ENCODE results near the gene CYP4F22.

CYP4F22 gene

GRCh38 chr19:15557223-15557622 is 48.9 kb downstream of the CYP4F22 start:
- Mint-ChIP-seq H3K27ac (no peak overlapping the region), H3K4me1 (ENCODE audit: low read depth) (peaks cover 15% of the 10 kb centered on the region), H3K9me3 (no peaks in the 10 kb centered on the region), H3K27me3 (peaks cover 42% of the 10 kb centered on the region), H3K4me3 (no peak overlapping the region), H3K36me3 (ENCODE audit: low read depth) (no peaks in the 10 kb centered on the region)
- intact Hi-C loops (cut with micrococcal nuclease), result loop anchor here (2.0 kb wide), 1 partner anchor 464 kb away; no protein-coding TSS in a partner anchor

- Mint-ChIP-seq H3K4me3 (no peak overlapping the region), H3K9me3 (no peaks in the 10 kb centered on the region), H3K36me3 (ENCODE audit: low read depth) (no peaks in the 10 kb centered on the region), H3K27ac (no peak overlapping the region), H3K4me1 (ENCODE audit: low read depth) (peaks cover 9% of the 10 kb centered on the region), H3K27me3 (peaks cover 33% of the 10 kb centered on the region)
- intact Hi-C loops (cut with micrococcal nuclease), result no loop called here
Measured at GRCh38 chr19:15562145-15562544, 53.8 kb downstream of the CYP4F22 start.

- peaks cover 31% of the 10 kb centered on the region for H3K27me3 Mint-ChIP-seq
- no peaks in the 10 kb centered on the region for H3K9me3 Mint-ChIP-seq
Measured at GRCh38 chr19:15562861-15563260, 54.5 kb downstream of the CYP4F22 start.

GRCh38 chr19:15563325-15563794 is 55.0 kb downstream of the CYP4F22 start:
- H3K27me3 Mint-ChIP-seq, result peaks cover 30% of the 10 kb centered on the region
- intact Hi-C loops (cut with micrococcal nuclease), result no loop called here
- H3K4me1 Mint-ChIP-seq (ENCODE audit: low read depth), result peaks cover 9% of the 10 kb centered on the region
- no peaks in the 10 kb centered on the region for H3K36me3 Mint-ChIP-seq (ENCODE audit: low read depth)
- no peak overlapping the region for H3K27ac Mint-ChIP-seq
- no peak overlapping the region for H3K4me3 Mint-ChIP-seq
- no peaks in the 10 kb centered on the region for H3K9me3 Mint-ChIP-seq

More at GRCh38 chr19:15562861-15563260, 54.5 kb downstream of the CYP4F22 start:
- no peaks in the 10 kb centered on the region for H3K36me3 Mint-ChIP-seq (ENCODE audit: low read depth)
- no peak overlapping the region for H3K4me3 Mint-ChIP-seq
- peaks cover 9% of the 10 kb centered on the region for H3K4me1 Mint-ChIP-seq (ENCODE audit: low read depth)
- intact Hi-C loops (cut with micrococcal nuclease), result no loop called here
- no peak overlapping the region for H3K27ac Mint-ChIP-seq

GRCh38 chr19:15563931-15564330 is 55.6 kb downstream of the CYP4F22 start:
- Mint-ChIP-seq H3K36me3 (ENCODE audit: low read depth) (no peaks in the 10 kb centered on the region), H3K27me3 (peaks cover 30% of the 10 kb centered on the region), H3K4me1 (ENCODE audit: low read depth) (peaks cover 9% of the 10 kb centered on the region), H3K27ac (no peak overlapping the region), H3K4me3 (no peak overlapping the region), H3K9me3 (no peaks in the 10 kb centered on the region)
- intact Hi-C loops (cut with micrococcal nuclease), result no loop called here

- Mint-ChIP-seq H3K27ac (no peak overlapping the region), H3K36me3 (ENCODE audit: low read depth) (no peaks in the 10 kb centered on the region), H3K4me3 (no peak overlapping the region), H3K9me3 (no peaks in the 10 kb centered on the region), H3K4me1 (ENCODE audit: low read depth) (peaks cover 9% of the 10 kb centered on the region), H3K27me3 (peaks cover 33% of the 10 kb centered on the region)
- intact Hi-C loops (cut with micrococcal nuclease), result no loop called here
Measured at GRCh38 chr19:15564534-15565168, 56.3 kb downstream of the CYP4F22 start.

GRCh38 chr19:15570420-15570819 is 62.1 kb downstream of the CYP4F22 start:
- Mint-ChIP-seq H3K9me3 (no peaks in the 10 kb centered on the region), H3K27ac (no peak overlapping the region), H3K36me3 (ENCODE audit: low read depth) (no peaks in the 10 kb centered on the region), H3K27me3 (peaks cover 24% of the 10 kb centered on the region), H3K4me1 (ENCODE audit: low read depth) (no peaks in the 10 kb centered on the region), H3K4me3 (no peak overlapping the region)
- intact Hi-C loops (cut with micrococcal nuclease), result no loop called here

GRCh38 chr19:15575406-15575805 is 67.1 kb downstream of the CYP4F22 start:
- Mint-ChIP-seq H3K36me3 (ENCODE audit: low read depth) (no peaks in the 10 kb centered on the region), H3K9me3 (no peaks in the 10 kb centered on the region), H3K27ac (no peak overlapping the region), H3K4me1 (ENCODE audit: low read depth) (no peaks in the 10 kb centered on the region), H3K4me3 (no peak overlapping the region), H3K27me3 (peaks cover 9% of the 10 kb centered on the region)
- intact Hi-C loops (cut with micrococcal nuclease), result no loop called here

GRCh38 chr19:15576526-15577156 is 68.3 kb downstream of the CYP4F22 start:
- H3K4me1 Mint-ChIP-seq (ENCODE audit: low read depth), result no peaks in the 10 kb centered on the region
- no peaks in the 10 kb centered on the region for H3K36me3 Mint-ChIP-seq (ENCODE audit: low read depth)
- H3K27ac Mint-ChIP-seq, result no peak overlapping the region
- no peak overlapping the region for H3K4me3 Mint-ChIP-seq
- peaks cover 18% of the 10 kb centered on the region for H3K27me3 Mint-ChIP-seq
- H3K9me3 Mint-ChIP-seq, result no peaks in the 10 kb centered on the region
- intact Hi-C loops (cut with micrococcal nuclease), result no loop called here

- no peak overlapping the region for H3K27ac Mint-ChIP-seq
- no peaks in the 10 kb centered on the region for H3K36me3 Mint-ChIP-seq (ENCODE audit: low read depth)
- peaks cover 20% of the 10 kb centered on the region for H3K27me3 Mint-ChIP-seq
- no peaks in the 10 kb centered on the region for H3K4me1 Mint-ChIP-seq (ENCODE audit: low read depth)
- H3K4me3 Mint-ChIP-seq, result no peak overlapping the region
- intact Hi-C loops (cut with micrococcal nuclease), result no loop called here
- no peaks in the 10 kb centered on the region for H3K9me3 Mint-ChIP-seq
Measured at GRCh38 chr19:15577184-15577771, 69.0 kb downstream of the CYP4F22 start.

- Mint-ChIP-seq H3K36me3 (ENCODE audit: low read depth) (no peaks in the 10 kb centered on the region), H3K4me3 (no peak overlapping the region), H3K4me1 (ENCODE audit: low read depth) (peaks cover 20% of the 10 kb centered on the region), H3K9me3 (no peaks in the 10 kb centered on the region), H3K27ac (no peak overlapping the region), H3K27me3 (peaks cover 33% of the 10 kb centered on the region)
- intact Hi-C loops (cut with micrococcal nuclease), result no loop called here
Measured at GRCh38 chr19:15583346-15583745, 75.0 kb downstream of the CYP4F22 start.

- Mint-ChIP-seq H3K27ac (no peak overlapping the region), H3K36me3 (ENCODE audit: low read depth) (no peaks in the 10 kb centered on the region)
Measured at GRCh38 chr19:15584095-15584494, 75.8 kb downstream of the CYP4F22 start.

GRCh38 chr19:15584541-15585115 is 76.3 kb downstream of the CYP4F22 start:
- Mint-ChIP-seq H3K27ac (no peak overlapping the region), H3K9me3 (no peaks in the 10 kb centered on the region), H3K36me3 (ENCODE audit: low read depth) (no peaks in the 10 kb centered on the region), H3K27me3 (peaks cover 33% of the 10 kb centered on the region), H3K4me1 (ENCODE audit: low read depth) (peaks cover 32% of the 10 kb centered on the region), H3K4me3 (peak overlapping the region; percentile 20)
- intact Hi-C loops (cut with micrococcal nuclease), result no loop called here

More at GRCh38 chr19:15584095-15584494, 75.8 kb downstream of the CYP4F22 start:
- intact Hi-C loops (cut with micrococcal nuclease), result no loop called here
- Mint-ChIP-seq H3K4me3 (no peak overlapping the region), H3K9me3 (no peaks in the 10 kb centered on the region), H3K27me3 (peaks cover 33% of the 10 kb centered on the region), H3K4me1 (ENCODE audit: low read depth) (peaks cover 28% of the 10 kb centered on the region)

- no peaks in the 10 kb centered on the region for H3K9me3 Mint-ChIP-seq
- no peaks in the 10 kb centered on the region for H3K36me3 Mint-ChIP-seq (ENCODE audit: low read depth)
- no peak overlapping the region for H3K4me3 Mint-ChIP-seq
- H3K27ac Mint-ChIP-seq, result no peak overlapping the region
- peaks cover 62% of the 10 kb centered on the region for H3K4me1 Mint-ChIP-seq (ENCODE audit: low read depth)
- peaks cover 16% of the 10 kb centered on the region for H3K27me3 Mint-ChIP-seq
- intact Hi-C loops (cut with micrococcal nuclease), result no loop called here
Measured at GRCh38 chr19:15587663-15588062, 79.3 kb downstream of the CYP4F22 start.

Measured in dendritic cell treated with granulocyte-macrophage colony-stimulating factor and Interleukin-4, amounts not matched to agents 40 ng/mL and 50 ng/mL, for 4 days (primary cell).